ENCODE measurements around the gene MYO16.

Gene MYO16

DNA sequence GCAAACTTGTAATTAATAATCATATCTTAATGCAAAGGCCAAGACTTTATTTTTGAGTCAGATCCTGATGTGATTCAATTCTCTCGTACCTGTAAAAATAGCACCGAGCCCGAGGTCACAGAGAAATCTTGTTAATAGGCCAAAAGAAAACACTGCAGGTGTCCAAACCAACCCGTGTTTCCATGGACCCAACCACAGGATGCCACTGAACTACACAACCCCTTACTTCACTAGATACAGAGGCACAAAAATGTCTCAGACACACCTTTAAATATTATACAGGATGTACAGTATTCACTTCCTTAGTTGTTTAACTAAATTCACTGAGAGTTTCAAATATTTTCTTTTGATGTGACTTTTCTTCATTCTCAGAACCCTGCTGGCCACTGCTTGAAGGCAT lies 530.9 kb downstream of the MYO16 start:
- H3K27me3 ChIP-seq (ENCODE audit: insufficient read depth, insufficient read length), result no peaks in the 10 kb centered on the region
- H3K36me3 ChIP-seq (ENCODE audit: insufficient read depth, insufficient read length, low read length), result no peaks in the 10 kb centered on the region
- no peaks in the 10 kb centered on the region for H3K9me3 ChIP-seq (ENCODE audit: insufficient read depth, low read length)
- no peak overlapping the region for H3K4me3 ChIP-seq (ENCODE audit: insufficient read length, low read depth)
- H3K9ac ChIP-seq (ENCODE audit: insufficient read length, low read depth), result no peak overlapping the region
- TF ChIP-seq SUZ12 (IDR thresholded peaks at IDR 0.05; ENCODE audit: extremely low read depth, insufficient read depth, insufficient read length), result no peak
- no peak for TF ChIP-seq YY1 (IDR thresholded peaks at IDR 0.05; ENCODE audit: insufficient read depth, insufficient read length)
- TF ChIP-seq ZNF274 (IDR thresholded peaks at IDR 0.05; ENCODE audit: low read depth, low read length), result no peak
- DNase-seq (ENCODE audit: low read depth, low spot score), result no peak
- peaks cover 2% of the 10 kb centered on the region for H3K4me1 ChIP-seq (ENCODE audit: insufficient read depth, insufficient read length)

DNA sequence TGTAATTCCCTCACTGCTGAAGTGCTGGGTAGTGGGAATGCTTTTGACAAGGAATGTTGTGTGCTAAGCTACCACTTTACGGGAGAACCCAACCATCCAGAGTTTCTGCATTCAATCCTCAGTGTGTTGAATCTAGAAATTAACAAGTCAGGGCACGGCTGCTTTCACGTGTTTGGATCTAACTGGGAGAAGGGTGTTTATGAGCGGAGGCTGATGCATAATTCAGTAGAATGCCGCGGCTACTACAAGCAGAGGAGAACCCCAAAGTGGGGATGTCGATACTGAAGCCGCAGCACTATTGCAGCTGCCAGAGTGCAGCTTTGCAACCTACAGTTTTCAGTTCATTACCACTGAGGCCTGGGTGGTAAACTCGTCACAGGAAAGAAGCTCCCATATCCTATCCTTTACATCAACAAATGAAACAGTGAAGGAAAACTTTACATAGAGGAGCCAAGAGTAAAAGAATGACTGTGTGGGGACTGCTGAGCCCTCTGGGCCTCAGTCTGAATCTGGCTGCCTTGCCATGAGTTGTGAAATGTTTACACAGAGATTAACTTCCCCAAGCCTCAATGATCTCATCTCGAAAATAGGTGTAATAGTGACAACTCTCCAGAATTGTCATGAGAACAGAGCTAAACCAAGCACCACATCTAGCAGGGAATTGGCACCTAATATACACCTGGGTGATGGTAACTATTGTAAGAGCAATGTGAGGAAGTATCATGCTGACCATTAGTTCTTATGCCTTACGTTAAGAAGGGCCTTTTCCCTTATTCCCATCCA lies 531.7 kb downstream of the MYO16 start:
- no peak for DNase-seq (ENCODE audit: low read depth, low spot score)
- no peak overlapping the region for H3K4me3 ChIP-seq (ENCODE audit: insufficient read length, low read depth)

DNA sequence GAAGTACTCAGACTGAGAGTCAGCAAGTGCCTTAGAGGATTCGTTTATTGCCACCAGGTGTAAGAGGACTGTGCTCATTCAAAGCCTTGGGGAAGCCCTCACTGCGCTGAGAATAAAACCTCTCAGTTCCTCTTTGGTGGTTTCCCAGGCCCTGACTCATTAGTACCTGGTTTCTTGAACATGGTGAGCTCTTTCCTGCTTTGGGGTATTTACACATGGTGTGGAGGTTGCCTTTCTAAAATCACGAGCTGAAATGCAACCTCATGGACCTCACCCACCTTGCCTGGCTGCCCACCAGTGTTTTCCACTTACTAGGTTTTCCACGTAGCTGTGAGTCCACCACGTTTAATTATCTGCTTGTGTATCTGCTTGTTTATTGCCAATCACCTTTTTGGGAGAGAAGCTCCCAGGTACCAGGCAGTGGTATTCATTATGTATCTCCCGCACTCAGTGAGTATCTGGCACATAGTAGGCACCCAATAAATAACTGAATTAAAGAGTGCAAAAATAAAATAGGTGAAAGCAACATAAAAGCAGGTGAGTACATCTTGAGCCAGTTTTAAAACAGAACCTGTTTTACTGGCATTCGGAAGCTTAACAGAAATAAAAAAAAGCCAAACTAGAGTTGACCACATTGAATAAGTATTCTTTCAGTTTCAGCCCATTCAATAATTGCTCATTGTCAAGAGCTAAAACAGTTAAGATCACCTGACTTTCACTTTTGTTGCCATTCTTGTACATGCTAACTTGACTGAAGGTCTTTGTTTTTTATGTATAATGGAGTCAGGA lies 533.0 kb downstream of the MYO16 start:
- H3K27me3 ChIP-seq (ENCODE audit: insufficient read depth, insufficient read length), result no peaks in the 10 kb centered on the region
- H3K9ac ChIP-seq (ENCODE audit: insufficient read length, low read depth), result no peak overlapping the region
- TF ChIP-seq YY1 (IDR thresholded peaks at IDR 0.05; ENCODE audit: insufficient read depth, insufficient read length), result no peak
- TF ChIP-seq ZNF274 (IDR thresholded peaks at IDR 0.05; ENCODE audit: low read depth, low read length), result no peak
- TF ChIP-seq SUZ12 (IDR thresholded peaks at IDR 0.05; ENCODE audit: extremely low read depth, insufficient read depth, insufficient read length), result no peak
- no peaks in the 10 kb centered on the region for H3K9me3 ChIP-seq (ENCODE audit: insufficient read depth, low read length)
- H3K4me3 ChIP-seq (ENCODE audit: insufficient read length, low read depth), result no peak overlapping the region
- H3K36me3 ChIP-seq (ENCODE audit: insufficient read depth, insufficient read length, low read length), result no peaks in the 10 kb centered on the region
- no peaks in the 10 kb centered on the region for H3K4me1 ChIP-seq (ENCODE audit: insufficient read depth, insufficient read length)
- DNase-seq (ENCODE audit: low read depth, low spot score), result no peak

More for the DNA sequence above, 531.7 kb downstream of the MYO16 start:
- no peak overlapping the region for H3K9ac ChIP-seq (ENCODE audit: insufficient read length, low read depth)
- TF ChIP-seq SUZ12 (IDR thresholded peaks at IDR 0.05; ENCODE audit: extremely low read depth, insufficient read depth, insufficient read length) (no peak), YY1 (IDR thresholded peaks at IDR 0.05; ENCODE audit: insufficient read depth, insufficient read length) (no peak), ZNF274 (IDR thresholded peaks at IDR 0.05; ENCODE audit: low read depth, low read length) (no peak)
- no peaks in the 10 kb centered on the region for H3K36me3 ChIP-seq (ENCODE audit: insufficient read depth, insufficient read length, low read length)
- no peaks in the 10 kb centered on the region for H3K27me3 ChIP-seq (ENCODE audit: insufficient read depth, insufficient read length)
- no peaks in the 10 kb centered on the region for H3K9me3 ChIP-seq (ENCODE audit: insufficient read depth, low read length)
- peaks cover 2% of the 10 kb centered on the region for H3K4me1 ChIP-seq (ENCODE audit: insufficient read depth, insufficient read length)

DNA sequence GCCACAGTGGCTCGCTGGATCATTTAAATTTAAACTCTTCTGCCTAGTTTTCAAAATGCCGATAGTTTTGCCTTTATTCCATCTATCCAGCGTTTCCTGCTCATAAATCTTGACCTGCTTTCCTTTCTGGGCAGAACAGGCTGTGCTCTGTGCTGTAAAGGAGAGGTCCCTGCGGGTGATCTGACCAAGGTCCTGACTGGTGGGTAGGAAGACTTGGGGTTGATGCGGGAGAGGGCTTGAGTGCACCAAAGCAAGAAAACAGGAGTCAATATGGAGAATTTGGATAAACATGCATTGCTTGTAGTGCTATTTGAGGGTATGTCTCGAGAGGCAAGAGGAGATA lies 533.6 kb downstream of the MYO16 start:
- TF ChIP-seq ZNF274 (IDR thresholded peaks at IDR 0.05; ENCODE audit: low read depth, low read length) (no peak), SUZ12 (IDR thresholded peaks at IDR 0.05; ENCODE audit: extremely low read depth, insufficient read depth, insufficient read length) (no peak), YY1 (IDR thresholded peaks at IDR 0.05; ENCODE audit: insufficient read depth, insufficient read length) (no peak)
- Histone ChIP-seq H3K36me3 (ENCODE audit: insufficient read depth, insufficient read length, low read length) (no peaks in the 10 kb centered on the region), H3K9me3 (ENCODE audit: insufficient read depth, low read length) (no peaks in the 10 kb centered on the region), H3K9ac (ENCODE audit: insufficient read length, low read depth) (no peak overlapping the region), H3K27me3 (ENCODE audit: insufficient read depth, insufficient read length) (no peaks in the 10 kb centered on the region), H3K4me1 (ENCODE audit: insufficient read depth, insufficient read length) (no peaks in the 10 kb centered on the region), H3K4me3 (ENCODE audit: insufficient read length, low read depth) (no peak overlapping the region)
- DNase-seq (ENCODE audit: low read depth, low spot score), result no peak

DNA sequence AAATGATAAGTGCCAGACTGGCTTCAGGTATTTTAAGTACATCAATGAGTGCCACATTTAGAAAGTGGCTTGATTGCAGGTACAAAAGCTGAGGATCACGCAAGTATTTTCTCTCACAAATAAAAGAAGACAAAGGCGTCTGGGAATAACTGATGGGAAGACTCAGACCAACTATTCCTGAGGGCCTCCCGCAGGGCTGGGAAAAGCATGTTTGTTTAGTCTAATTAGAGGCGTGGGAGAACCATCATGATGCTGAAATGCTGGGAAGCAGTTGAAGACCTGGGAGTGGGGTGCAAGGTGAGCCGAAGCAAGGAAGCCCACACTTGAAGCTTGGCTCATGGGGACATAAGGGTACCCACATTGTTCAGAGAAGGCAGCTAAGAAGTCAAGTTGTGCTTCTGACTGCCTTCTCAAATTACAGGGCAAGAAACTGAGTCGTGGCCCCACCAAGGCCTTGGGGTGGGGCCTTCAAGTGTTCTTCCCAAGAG lies 536.0 kb downstream of the MYO16 start:
- Histone ChIP-seq H3K4me1 (ENCODE audit: insufficient read depth, insufficient read length) (no peaks in the 10 kb centered on the region), H3K4me3 (ENCODE audit: insufficient read length, low read depth) (no peak overlapping the region)
- no peak for TF ChIP-seq YY1 (IDR thresholded peaks at IDR 0.05; ENCODE audit: insufficient read depth, insufficient read length)

DNA sequence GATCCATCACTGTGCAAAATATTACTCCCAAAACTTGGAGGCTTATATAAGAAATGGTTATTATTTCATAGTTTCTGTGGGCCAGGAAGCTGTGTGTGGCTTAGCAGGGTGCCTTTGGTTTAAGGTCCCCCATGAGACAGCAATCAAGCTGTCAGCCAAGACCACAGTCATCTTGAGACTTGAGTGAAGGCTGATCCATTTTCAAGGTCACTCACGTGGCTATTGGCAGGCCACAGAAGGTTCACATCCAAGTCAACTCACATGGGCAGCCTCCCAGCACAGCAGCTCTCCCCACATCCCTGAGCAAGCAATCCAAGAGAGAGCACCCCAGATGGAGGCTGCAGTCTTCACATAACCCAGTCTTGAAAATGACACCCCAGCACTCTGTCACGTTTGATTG lies 537.4 kb downstream of the MYO16 start:
- TF ChIP-seq YY1 (IDR thresholded peaks at IDR 0.05; ENCODE audit: insufficient read depth, insufficient read length) (no peak), SUZ12 (IDR thresholded peaks at IDR 0.05; ENCODE audit: extremely low read depth, insufficient read depth, insufficient read length) (no peak), ZNF274 (IDR thresholded peaks at IDR 0.05; ENCODE audit: low read depth, low read length) (no peak)
- Histone ChIP-seq H3K27me3 (ENCODE audit: insufficient read depth, insufficient read length) (no peaks in the 10 kb centered on the region), H3K36me3 (ENCODE audit: insufficient read depth, insufficient read length, low read length) (no peaks in the 10 kb centered on the region), H3K9ac (ENCODE audit: insufficient read length, low read depth) (no peak overlapping the region), H3K4me3 (ENCODE audit: insufficient read length, low read depth) (no peak overlapping the region), H3K9me3 (ENCODE audit: insufficient read depth, low read length) (no peaks in the 10 kb centered on the region), H3K4me1 (ENCODE audit: insufficient read depth, insufficient read length) (no peaks in the 10 kb centered on the region)
- no peak for DNase-seq (ENCODE audit: low read depth, low spot score)

More for the DNA sequence above, 536.0 kb downstream of the MYO16 start:
- H3K36me3 ChIP-seq (ENCODE audit: insufficient read depth, insufficient read length, low read length), result no peaks in the 10 kb centered on the region
- H3K9me3 ChIP-seq (ENCODE audit: insufficient read depth, low read length), result no peaks in the 10 kb centered on the region
- H3K27me3 ChIP-seq (ENCODE audit: insufficient read depth, insufficient read length), result no peaks in the 10 kb centered on the region
- no peak for DNase-seq (ENCODE audit: low read depth, low spot score)
- H3K9ac ChIP-seq (ENCODE audit: insufficient read length, low read depth), result no peak overlapping the region

DNA sequence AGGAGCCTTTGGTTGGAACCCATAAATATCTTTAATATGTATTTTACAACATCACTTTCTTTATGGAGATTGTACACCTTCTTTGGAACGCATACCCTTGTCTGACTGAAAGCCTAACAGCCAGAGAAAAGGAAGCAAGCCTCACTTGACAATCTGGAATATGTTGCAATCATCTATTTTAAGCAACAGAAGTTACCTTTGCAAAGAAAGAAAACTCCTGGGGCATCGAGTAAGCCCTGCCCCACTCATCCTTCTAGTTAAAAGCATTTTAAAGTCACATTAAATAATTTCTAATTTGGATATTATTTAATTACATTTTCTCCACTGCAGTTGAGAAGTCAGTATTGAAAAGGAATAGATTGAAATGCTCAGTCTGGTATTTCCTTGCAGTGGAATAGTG lies 542.7 kb downstream of the MYO16 start:
- H3K27me3 ChIP-seq (ENCODE audit: insufficient read depth, insufficient read length), result no peaks in the 10 kb centered on the region
- no peaks in the 10 kb centered on the region for H3K36me3 ChIP-seq (ENCODE audit: insufficient read depth, insufficient read length, low read length)
- DNase-seq (ENCODE audit: low read depth, low spot score), result no peak
- TF ChIP-seq YY1 (IDR thresholded peaks at IDR 0.05; ENCODE audit: insufficient read depth, insufficient read length) (no peak), SUZ12 (IDR thresholded peaks at IDR 0.05; ENCODE audit: extremely low read depth, insufficient read depth, insufficient read length) (no peak), ZNF274 (IDR thresholded peaks at IDR 0.05; ENCODE audit: low read depth, low read length) (no peak)
- no peaks in the 10 kb centered on the region for H3K4me1 ChIP-seq (ENCODE audit: insufficient read depth, insufficient read length)
- H3K9ac ChIP-seq (ENCODE audit: insufficient read length, low read depth), result no peak overlapping the region
- no peaks in the 10 kb centered on the region for H3K9me3 ChIP-seq (ENCODE audit: insufficient read depth, low read length)
- no peak overlapping the region for H3K4me3 ChIP-seq (ENCODE audit: insufficient read length, low read depth)
